ENCODE measurements around the gene LRRC23.
"Not testable (repeated sequence)": the region's sequence is repeated elsewhere in the genome, so short reads cannot be mapped to it uniquely, and the experiment has no call there.

LRRC23 gene

GRCh38 chr12:6902448-6902847 lies 2.2 kb upstream of the LRRC23 start:
- no peak for DNase-seq (ENCODE audit: low read depth in 2 of 2)

- DNase-seq (ENCODE audit: low read depth in 2 of 2), result no peak
Measured at GRCh38 chr12:6903722-6904121, 900 bp upstream of the LRRC23 start.

GRCh38 chr12:6905414-6906040 lies 905 bp downstream of the LRRC23 start:
- no peak for DNase-seq (ENCODE audit: low read depth in 2 of 2)

GRCh38 chr12:6908141-6908540 lies 3.5 kb downstream of the LRRC23 start:
- not testable (repeated sequence) for DNase-seq (ENCODE audit: low read depth in 2 of 2)

- no peak for DNase-seq (ENCODE audit: low read depth in 2 of 2)
Measured at GRCh38 chr12:6909421-6910145, 5.0 kb downstream of the LRRC23 start.

- DNase-seq (ENCODE audit: low read depth in 2 of 2), result no peak
Measured at GRCh38 chr12:6912164-6912935, 7.7 kb downstream of the LRRC23 start.

GRCh38 chr12:6914246-6914946 lies 9.8 kb downstream of the LRRC23 start, which contains the start of gene ENO2:
TSS of gene ENO2 (plus strand) at chr12:6914580. CDS start at chr12:6915833, 1,253 bp downstream.
- peak; percentile 76 for DNase-seq (ENCODE audit: low read depth in 2 of 2)

GRCh38 chr12:6914947-6915788 lies 10.5 kb downstream of the LRRC23 start:
- DNase-seq (ENCODE audit: low read depth in 2 of 2), result no peak

- no peak for DNase-seq (ENCODE audit: low read depth in 2 of 2)
Measured at GRCh38 chr12:6915789-6916285, 11.2 kb downstream of the LRRC23 start.

GRCh38 chr12:6916426-6917200 lies 12.0 kb downstream of the LRRC23 start:
- DNase-seq (ENCODE audit: low read depth in 2 of 2), result no peak

- no peak for DNase-seq (ENCODE audit: low read depth in 2 of 2)
Measured at GRCh38 chr12:6917491-6918231, 13.0 kb downstream of the LRRC23 start.

- DNase-seq (ENCODE audit: low read depth in 2 of 2), result no peak
Measured at GRCh38 chr12:6919588-6919987, 15.0 kb downstream of the LRRC23 start.

GRCh38 chr12:6921539-6921938 lies 16.9 kb downstream of the LRRC23 start:
- DNase-seq (ENCODE audit: low read depth in 2 of 2), result no peak

GRCh38 chr12:6921996-6922946 lies 17.6 kb downstream of the LRRC23 start:
- DNase-seq (ENCODE audit: low read depth in 2 of 2), result no peak

- no peak for DNase-seq (ENCODE audit: low read depth in 2 of 2)
Measured at GRCh38 chr12:6923003-6923732, 18.5 kb downstream of the LRRC23 start.

- DNase-seq (ENCODE audit: low read depth in 2 of 2), result no peak
Measured at GRCh38 chr12:6923851-6924250, 19.2 kb downstream of the LRRC23 start.

GRCh38 chr12:6925239-6925539 lies 20.6 kb downstream of the LRRC23 start:
- DNase-seq (ENCODE audit: low read depth in 2 of 2), result no peak

Data from stimulated activated CD8-positive, alpha-beta memory T cell treated with anti-CD3 and anti-CD28 coated beads, Interleukin-2, amount 100 ng/mL, for 48 hours (primary cell).